GM18519 (cell line): ENCODE results near the gene ZNF248.

Experiments
- ATAC-seq: cut with Tn5 transposase; IDR thresholded peaks from one replicate; pipeline ENCODE4 v1.9.1; 2021; ENCODE audit warnings: mild to moderate bottlenecking, moderate library complexity; ENCODE audit not compliant: unreplicated experiment, low FRiP score

The ZNF248 gene

GRCh38 chr10:37831495-37832333, 25.7 kb downstream of the ZNF248 start:
- ATAC-seq = no peak

- ATAC-seq = no peak
Observed at GRCh38 chr10:37826806-37827205, 30.6 kb downstream of the ZNF248 start.

- ATAC-seq = no peak
Observed at GRCh38 chr10:37821237-37821636, 36.2 kb downstream of the ZNF248 start.

GRCh38 chr10:37819797-37820196, 37.6 kb downstream of the ZNF248 start:
- no peak for ATAC-seq

GRCh38 chr10:37816290-37816689, 41.1 kb downstream of the ZNF248 start:
- no peak for ATAC-seq

- no peak for ATAC-seq
Observed at GRCh38 chr10:37813763-37814162, 43.6 kb downstream of the ZNF248 start.

GRCh38 chr10:37812290-37812689, 45.1 kb downstream of the ZNF248 start:
- ATAC-seq = no peak

- ATAC-seq = no peak
Observed at GRCh38 chr10:37803269-37803668, 54.1 kb downstream of the ZNF248 start.

GRCh38 chr10:37801557-37801956, 55.9 kb downstream of the ZNF248 start:
- no peak for ATAC-seq

GRCh38 chr10:37794305-37794976, 63.0 kb downstream of the ZNF248 start:
- ATAC-seq = no peak

GRCh38 chr10:37789590-37789989, 67.8 kb downstream of the ZNF248 start:
- ATAC-seq = no peak

- ATAC-seq = no peak
Observed at GRCh38 chr10:37784678-37785077, 72.7 kb downstream of the ZNF248 start.

- ATAC-seq = no peak
Observed at GRCh38 chr10:37780536-37780935, 76.9 kb downstream of the ZNF248 start.

- ATAC-seq = no peak
Observed at GRCh38 chr10:37777056-37777455, 80.4 kb downstream of the ZNF248 start.

GRCh38 chr10:37775612-37776011, 81.8 kb downstream of the ZNF248 start:
- no peak for ATAC-seq

GRCh38 chr10:37774351-37774750, 83.1 kb downstream of the ZNF248 start:
- no peak for ATAC-seq

- ATAC-seq = no peak
Observed at GRCh38 chr10:37765216-37765615, 92.2 kb downstream of the ZNF248 start.

- no peak for ATAC-seq
Observed at GRCh38 chr10:37763132-37763531, 94.3 kb downstream of the ZNF248 start.

GRCh38 chr10:37762287-37762686, 95.1 kb downstream of the ZNF248 start:
- ATAC-seq = no peak

GRCh38 chr10:37760817-37761216, 96.6 kb downstream of the ZNF248 start:
- ATAC-seq = no peak

GRCh38 chr10:37758074-37758473, 99.3 kb downstream of the ZNF248 start:
- no peak for ATAC-seq
